ENCODE results near the gene JPT1.

JPT1 gene

GRCh38 chr17:75103601-75104554 is 50.4 kb downstream of the JPT1 start:
- DNase-seq, result no peak

- peak; percentile 64 to 68 (median 68) for DNase-seq
Observed at GRCh38 chr17:75102385-75102821, 51.9 kb downstream of the JPT1 start.

GRCh38 chr17:75099881-75100595 is 54.3 kb downstream of the JPT1 start:
- no peak for DNase-seq

GRCh38 chr17:75098861-75099260 is 55.5 kb downstream of the JPT1 start:
- DNase-seq, result no peak

- no peak for DNase-seq
Observed at GRCh38 chr17:75097865-75098264, 56.4 kb downstream of the JPT1 start.

- peak; percentile 92 to 95 (median 95) for DNase-seq
Observed at GRCh38 chr17:75096082-75096625, 58.2 kb downstream of the JPT1 start.

GRCh38 chr17:75094871-75095399 is 59.4 kb downstream of the JPT1 start:
- no peak for DNase-seq

GRCh38 chr17:75093548-75094158 is 60.7 kb downstream of the JPT1 start:
- no peak for DNase-seq

- no peak for DNase-seq
Observed at GRCh38 chr17:75091855-75092327, 62.4 kb downstream of the JPT1 start.

GRCh38 chr17:75090871-75091854 is 63.1 kb downstream of the JPT1 start:
- no peak for DNase-seq

- DNase-seq, result peak; percentile 74 to 83 (median 79)
Observed at GRCh38 chr17:75088465-75089417, 65.6 kb downstream of the JPT1 start.

GRCh38 chr17:75087558-75088453 is 66.5 kb downstream of the JPT1 start, which contains the start of gene SLC16A5:
Gene SLC16A5 (plus strand): TSS chr17:75087954. CDS start chr17:75093637, 5,683 bp downstream.
- DNase-seq, result peak; percentile 78 to 87 (median 86)

- DNase-seq, result no peak
Observed at GRCh38 chr17:75087182-75087557, 67.1 kb downstream of the JPT1 start.

- DNase-seq, result no peak
Observed at GRCh38 chr17:75086496-75087181, 67.7 kb downstream of the JPT1 start.
